Right ventricle myocardium inferior (tissue), 1 donor: ENCODE measurements around the gene ZBTB7C. TPM values are rescaled to one million over a fixed set of nuclear protein-coding genes. Genes with fewer than 3 reads are reported as not detected.

ENCODE experiments used
- ATAC-seq: fragments of 200-7000 bp; cut with Tn5 transposase; one replicate; pipeline ENCODE4 v1.9.1; 2020; ENCODE audit warnings: mild to moderate bottlenecking, moderate library complexity
- DNase-seq: peaks from one replicate; pipeline ENCODE4 v3.0.0; 2021; ENCODE audit errors: missing footprints
- intact Hi-C: fragments of 100-400 bp; cut with DNase I; formaldehyde crosslinking; loops from one replicate; pipeline ENCODE4 v1.11.0; 2022
- total RNA-seq: library from RNA; stranded (reverse); fragmentation: NEBNext Ultra II Directional; extraction: Animal tissue kit (Norgen Biotek cat#: 25700); gene quantifications from one replicate; pipeline ENCODE4 v1.2.1, GENCODE V29; 2021
- donor health status: DM: no; HTN: yes; CAD: no; lungs with severe emphysema.

ZBTB7C gene
- total RNA-seq, 1 donor from 2014 or later, result 3.2 TPM

DNA sequence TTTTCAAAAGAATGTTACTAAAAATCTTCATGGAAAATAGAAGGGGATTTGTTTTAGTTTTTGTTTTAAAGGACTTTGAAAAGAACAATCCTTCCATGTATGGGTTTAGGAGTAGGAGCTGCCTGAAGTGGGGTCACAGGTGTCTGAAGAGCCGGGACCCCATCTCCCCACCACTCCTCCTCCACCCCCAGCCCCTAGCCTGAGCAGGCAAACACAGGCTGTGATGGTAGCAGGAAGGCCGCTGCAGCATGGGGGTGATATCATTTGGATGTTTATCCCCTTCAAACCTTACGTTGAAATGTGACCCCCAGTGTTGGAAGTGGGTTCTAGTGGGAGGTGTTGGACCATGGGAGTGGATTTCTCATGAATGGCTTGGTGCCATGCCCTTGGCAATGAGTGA, 93.0 kb downstream of the ZBTB7C start:
- ATAC-seq, result no peak
- DNase-seq, result no peak
- intact Hi-C loops, result no loop called here

DNA sequence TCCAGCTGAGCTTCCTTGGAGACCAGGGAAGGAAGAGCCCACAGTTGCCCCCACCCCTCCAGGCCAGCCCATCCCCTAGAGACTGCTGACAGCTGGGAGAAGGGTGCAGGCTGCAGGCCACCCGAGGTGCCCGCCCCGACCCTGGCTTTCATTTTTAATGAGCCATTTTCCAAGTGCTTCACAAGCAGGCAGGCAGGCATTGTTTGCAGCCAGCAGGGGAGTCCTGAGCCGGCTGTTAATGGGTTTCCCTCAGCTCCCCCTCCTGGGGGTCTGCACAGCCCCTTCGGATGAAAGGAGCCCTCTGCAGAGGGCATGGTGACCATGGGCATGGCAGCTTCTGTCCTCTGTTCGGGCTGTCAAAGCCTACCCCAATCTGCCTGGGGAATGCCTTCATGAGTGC, 94.5 kb downstream of the ZBTB7C start:
- ATAC-seq (no peak), DNase-seq (no peak)
- intact Hi-C loops, result no loop called here

DNA sequence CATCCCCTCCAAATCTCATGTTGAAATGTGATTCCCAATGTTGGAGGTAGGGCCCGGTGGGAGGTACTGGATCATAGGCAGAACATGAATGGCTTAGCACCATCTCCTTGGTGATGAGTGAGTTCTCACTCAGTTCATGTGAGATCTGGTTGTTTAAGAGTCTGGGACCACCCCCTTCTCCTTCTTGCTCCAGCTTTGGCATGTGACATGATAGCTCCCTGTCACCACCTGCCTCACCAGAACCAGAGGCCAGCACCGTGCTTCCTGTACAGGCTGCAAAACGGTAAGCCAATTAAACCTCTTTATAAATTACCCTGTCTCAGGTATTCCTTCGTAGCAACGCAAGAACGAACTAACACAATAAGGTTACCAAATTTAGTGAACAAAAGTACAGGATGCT, 95.4 kb downstream of the ZBTB7C start:
- ATAC-seq (no peak), DNase-seq (no peak)
- intact Hi-C loops, result no loop called here

DNA sequence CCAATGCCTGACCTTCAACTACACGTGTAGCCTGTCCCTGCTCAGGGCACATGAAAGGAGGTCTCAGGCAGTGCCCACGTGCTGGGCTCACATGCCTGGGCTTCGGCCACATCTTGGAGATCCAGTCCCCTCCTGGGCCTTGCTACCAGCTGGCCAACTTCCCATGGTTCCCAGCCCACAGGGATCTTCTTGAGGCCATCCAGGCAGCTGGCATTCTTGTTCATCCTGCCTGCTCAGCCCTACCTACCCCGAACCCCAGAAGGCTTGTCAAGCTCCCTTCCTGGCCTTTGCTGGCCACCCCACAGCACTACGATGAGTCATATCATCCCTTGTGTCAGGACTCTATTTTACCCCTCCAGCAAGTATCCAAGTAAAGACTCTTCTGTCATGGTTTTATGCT, 97.1 kb downstream of the ZBTB7C start:
- ATAC-seq (no peak), DNase-seq (no peak)
- intact Hi-C loops, result no loop called here

DNA sequence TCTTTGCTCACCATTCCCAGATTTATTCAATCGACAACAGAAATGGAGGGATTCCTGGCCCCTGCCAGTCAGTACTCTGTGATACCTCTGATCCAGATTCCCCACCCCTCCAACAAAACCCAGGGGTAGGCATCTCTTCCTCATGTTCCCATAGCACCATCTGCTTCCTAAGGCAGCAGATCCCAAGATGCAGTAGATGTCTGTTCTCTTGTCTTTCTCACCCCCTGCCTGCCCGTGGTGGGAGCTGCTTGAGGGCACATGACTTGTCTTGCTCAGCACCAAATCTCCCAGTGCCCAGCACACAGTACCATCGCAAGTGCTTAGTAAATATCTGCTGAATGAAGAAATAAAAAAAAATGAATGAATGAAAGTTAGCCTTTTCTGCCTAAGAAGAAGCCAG, 98.2 kb downstream of the ZBTB7C start:
- no peak for ATAC-seq
- intact Hi-C loops, result no loop called here
- DNase-seq, result no peak

DNA sequence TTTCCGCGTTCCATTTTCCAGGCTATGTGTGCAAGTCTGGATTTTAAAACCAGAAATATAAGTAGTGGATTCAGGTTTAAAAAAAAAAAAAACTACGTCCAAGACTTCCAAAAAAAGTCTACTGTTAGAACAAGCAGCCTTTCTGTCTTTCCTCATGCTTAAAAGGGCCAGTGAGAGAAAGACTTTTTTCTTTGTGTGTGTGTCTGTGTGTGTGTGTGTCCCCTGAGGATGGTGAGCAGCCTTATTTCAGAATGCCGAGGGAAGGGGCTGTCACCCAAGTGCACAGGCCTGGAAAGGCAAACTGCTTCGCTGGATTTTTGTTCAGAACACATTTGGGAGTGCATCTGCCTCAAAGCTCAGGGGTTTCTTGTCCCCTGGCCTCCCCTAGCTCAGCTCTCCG, 98.8 kb downstream of the ZBTB7C start:
- DNase-seq (no peak), ATAC-seq (no peak)
- intact Hi-C loops, result no loop called here

DNA sequence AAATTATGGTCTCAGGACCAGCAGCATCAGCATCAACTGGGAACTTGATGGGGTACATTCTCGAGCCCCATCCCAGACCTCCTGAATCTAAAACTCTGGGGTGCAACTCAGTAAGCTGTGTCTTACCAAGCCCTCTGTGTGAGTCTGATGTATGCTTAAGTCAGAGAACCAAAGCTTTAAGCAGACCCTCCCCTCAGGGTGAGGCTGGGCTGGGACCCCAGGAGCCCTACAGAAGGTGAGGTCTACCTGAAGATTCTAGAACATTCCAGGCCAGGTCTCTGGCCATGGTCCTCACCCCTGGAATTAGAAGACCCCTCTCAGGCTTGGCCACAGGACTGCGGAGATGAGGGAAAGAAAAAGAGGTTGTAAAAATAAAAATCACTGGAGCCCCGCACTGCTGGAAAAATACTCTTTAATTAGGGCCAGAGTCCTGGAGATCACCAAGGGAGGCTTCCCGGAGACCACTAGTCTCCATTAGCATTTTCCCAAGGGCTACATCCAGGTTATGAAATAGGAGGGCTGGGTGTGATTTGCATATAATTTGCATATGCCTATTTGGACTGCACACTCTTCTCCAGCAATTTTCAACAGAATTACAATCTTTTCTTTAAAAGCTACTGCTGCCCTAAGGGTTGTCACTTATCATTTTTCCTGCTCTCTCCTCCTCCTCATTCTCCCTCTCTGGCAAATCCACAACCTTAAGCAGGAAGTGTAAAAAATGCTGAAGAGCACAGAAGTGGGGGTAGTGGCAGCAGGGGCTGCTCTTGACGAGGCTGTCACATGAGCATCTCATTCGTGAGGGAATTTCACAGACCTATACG, 100.2 kb downstream of the ZBTB7C start:
- intact Hi-C loops, result no loop called here
- no peak for DNase-seq
- no peak for ATAC-seq

DNA sequence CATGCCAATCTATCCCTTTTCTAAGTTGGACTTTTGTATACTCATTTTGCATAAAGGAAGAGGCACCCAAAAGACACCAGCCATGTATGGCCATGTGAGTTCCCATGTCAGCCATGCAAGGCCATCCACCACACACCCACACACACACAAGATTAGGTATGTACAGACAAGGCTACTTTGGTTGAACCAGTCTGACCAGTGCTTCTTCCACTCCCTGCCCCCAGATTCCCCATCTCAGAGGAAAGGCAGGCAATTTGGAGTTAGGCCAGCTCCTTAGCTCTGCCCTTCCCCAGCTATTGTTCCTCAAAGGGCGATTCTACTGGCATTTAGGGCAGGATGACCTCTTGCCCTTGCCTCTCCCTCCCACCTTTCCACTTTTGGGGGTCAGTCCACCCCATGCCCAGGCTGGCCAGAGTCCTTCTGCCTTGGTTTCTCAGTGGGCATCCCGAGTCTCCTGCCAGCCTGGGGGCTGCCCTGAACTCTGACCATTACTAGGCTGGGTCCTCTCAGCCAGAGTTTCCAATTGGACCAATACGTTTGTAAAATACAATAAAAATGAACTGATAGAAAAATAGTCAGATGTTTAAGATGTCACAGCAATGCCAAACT, 101.1 kb downstream of the ZBTB7C start:
- DNase-seq, result no peak
- ATAC-seq, result no peak
- intact Hi-C loops, result no loop called here

DNA sequence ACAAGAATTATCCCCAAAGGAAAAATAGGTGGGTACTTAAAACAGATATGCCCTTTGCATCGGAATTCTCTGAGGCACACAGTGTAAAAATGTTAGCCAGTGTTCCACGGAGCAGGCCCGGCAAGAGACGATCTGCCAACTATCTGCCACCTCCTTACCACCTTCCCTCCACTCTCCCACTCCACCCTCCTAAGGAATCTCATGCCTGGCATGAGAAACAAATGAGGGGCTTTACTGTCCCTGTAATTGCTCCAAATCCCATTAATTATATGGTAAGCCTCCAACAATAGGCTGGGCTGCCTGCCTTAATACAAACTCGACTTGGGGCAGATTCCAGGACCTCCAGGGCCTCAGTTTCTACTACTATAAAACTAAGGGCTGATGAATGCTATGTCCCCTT, 102.3 kb downstream of the ZBTB7C start:
- no peak for ATAC-seq
- no peak for DNase-seq
- intact Hi-C loops, result no loop called here

DNA sequence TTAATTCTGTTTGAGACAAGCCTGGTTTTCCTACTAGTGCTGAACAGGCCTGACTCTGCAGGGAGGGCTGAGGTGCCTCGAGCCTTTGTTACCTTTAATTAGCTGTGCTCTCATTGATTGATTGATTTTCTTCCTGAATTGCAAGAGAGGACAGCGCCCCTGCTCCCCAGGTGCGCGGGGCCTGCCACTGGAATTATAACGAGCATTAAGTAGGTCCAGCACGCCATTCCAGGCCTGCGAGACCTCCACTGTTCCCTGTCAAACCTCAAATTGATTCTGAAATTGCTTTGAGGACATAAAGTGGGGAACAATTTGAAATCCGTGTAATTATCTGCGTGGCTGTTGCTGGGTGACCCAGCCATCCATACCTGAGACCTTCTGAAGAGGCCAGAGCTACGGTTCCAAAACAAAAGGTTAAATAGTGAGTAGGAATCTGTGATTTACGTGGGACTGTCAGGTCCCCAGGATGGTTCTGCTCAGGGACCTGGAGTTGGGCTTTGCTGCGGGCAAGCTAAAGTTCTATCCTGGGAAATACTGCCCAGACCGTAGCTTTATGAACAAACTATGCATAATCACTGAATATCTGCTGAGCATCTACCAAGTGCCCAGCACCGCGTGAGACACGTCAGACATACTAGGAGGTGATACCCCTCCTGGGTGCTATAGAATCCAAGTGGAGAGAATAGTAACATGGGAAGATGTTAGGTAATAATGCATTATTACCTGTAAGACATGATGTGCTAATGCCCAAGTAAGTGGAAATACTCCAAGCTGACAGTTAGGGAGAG, 104.1 kb downstream of the ZBTB7C start:
- DNase-seq (no peak), ATAC-seq (no peak)
- intact Hi-C loops, result no loop called here

DNA sequence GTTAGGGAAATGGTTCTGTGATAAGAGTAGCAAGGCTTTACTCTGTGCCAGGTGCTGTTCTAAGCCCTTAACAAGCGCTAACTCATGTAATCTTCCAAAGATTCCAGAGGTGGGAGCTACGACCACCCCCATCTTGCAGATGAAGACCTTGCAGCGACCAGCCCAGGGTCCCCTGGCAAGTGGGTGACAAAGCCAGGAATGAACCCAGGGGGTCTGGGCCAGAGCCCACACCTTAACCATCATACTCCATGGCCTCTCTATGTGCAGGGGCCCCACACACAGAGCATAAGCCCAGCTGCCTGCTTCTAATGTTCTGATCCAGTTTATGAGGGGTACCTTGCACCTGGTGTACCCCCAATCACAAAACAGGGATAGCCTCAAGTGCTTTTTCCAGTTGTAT, 105.3 kb downstream of the ZBTB7C start:
- no peak for DNase-seq
- intact Hi-C loops, result no loop called here
- no peak for ATAC-seq

DNA sequence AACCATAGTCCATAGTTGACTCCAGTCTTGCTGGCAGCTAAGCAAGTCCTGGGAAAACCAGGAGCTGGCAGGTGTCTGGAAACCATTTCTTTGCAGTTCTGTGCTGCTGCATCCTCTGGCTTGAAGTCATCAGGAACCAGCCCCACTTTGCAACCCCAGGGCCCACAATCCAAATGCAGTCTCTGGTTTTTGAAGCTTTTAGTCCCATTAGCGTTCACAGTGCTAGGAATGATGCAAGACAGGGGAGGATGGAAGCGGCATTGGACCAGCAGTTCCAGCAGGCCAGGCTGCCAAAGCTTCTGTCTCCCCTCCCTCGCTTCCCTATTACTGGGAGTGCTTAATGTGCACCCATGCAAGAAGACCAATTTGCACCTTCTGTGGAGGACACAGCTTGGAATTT, 106.4 kb downstream of the ZBTB7C start:
- intact Hi-C loops, result no loop called here
- DNase-seq (no peak), ATAC-seq (no peak)

DNA sequence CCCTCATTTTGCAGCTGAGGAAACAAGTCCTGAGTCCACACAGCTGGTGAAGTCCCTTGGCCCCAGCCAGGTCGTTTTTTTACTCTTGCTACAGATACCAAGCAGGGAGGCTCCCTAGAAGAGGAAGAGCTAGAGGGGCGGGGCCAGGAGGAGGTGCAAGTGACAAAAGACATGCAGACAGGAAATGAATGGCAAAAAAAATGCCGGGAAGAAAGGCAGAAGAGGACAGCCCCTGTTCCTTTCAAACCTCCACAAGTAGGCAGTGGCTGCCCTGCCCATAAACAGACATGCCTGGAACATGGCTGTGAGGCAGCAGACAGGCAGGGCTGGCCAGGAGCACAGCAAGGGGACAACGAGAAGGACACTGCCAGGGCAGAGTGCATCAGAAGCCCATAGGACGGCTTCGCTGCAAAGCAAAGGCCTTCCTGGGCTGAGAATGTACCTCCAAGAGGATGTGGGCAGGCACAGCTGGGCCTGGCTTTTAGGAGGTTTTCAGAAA, 108.7 kb downstream of the ZBTB7C start:
- ATAC-seq, result peak; percentile 32
- no peak for DNase-seq
- intact Hi-C loops, result no loop called here

DNA sequence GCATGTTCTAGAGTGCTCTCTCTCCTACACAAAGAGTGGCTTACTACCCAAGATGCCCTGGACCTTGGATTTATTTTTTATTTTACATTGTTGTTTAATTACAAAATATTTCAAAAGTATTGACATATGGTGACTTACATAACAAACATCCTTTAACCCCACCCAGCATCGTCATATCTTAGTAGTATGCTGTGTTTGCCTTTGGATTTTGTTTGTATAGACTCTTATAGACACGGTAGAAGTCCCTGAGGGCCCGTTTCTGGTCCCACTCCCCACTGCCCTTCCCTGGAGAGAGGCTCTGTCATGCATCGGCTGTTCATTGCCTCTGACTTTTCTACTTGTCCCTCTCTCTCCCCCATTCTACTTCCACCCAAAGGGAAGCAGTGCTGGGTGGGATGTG, 112.0 kb downstream of the ZBTB7C start:
- intact Hi-C loops, result no loop called here
- DNase-seq (no peak), ATAC-seq (no peak)

DNA sequence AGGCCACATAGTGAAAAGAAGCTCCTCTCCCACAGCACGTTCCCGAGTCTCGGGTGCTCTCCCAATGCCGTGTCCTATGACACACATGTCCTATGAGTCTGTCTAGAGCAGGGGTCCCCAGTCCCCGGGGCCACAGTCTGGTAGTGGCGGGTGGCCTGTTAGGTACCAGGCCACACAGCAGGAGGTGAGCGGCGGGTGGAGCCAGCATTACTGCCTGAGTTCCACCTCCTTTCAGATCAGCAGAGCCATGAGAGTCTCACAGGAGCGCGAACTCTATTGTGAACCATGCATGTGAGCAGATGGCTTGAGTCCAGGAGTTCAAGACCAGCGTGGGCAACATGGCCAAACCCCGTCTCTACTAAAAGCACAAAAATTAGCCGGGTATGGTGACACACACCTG, 112.6 kb downstream of the ZBTB7C start:
- intact Hi-C loops, result no loop called here
- DNase-seq (no peak), ATAC-seq (no peak)

DNA sequence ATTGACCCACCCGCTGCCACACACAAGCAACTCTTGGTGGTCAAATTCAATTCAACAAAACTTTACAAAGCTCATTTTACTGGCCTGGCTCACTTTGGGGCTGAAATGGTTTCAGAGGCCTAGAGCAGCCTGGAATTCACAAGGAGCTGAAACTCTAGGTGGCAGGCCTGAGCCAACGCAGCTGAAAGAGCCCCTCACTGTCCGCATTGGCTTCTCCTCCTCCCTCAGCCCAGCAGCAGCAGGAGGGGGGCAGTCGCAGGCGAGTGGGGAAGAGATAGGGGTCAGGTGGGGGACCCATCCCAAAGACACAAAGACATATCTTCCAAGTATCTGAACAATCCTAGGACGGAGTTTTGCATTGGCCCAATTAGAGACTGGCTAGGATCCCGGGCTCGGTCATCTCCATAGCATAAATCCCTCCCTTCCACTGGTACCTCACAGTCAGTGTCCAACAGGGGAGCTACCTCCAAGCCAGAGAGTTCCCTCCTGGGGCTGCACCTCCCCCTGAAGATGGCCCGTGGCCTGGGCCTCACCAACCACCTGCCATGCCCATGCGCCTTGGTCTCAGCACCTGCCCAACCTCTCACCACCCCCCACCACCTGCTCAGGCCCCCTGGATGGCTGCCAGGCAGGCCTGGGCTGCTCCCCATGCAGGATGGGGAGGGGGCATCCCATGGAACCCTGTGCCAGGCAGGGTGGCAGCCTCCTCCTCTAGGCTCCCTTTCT, 113.4 kb downstream of the ZBTB7C start:
- intact Hi-C loops, result no loop called here
- ATAC-seq, result no peak
- no peak for DNase-seq

DNA sequence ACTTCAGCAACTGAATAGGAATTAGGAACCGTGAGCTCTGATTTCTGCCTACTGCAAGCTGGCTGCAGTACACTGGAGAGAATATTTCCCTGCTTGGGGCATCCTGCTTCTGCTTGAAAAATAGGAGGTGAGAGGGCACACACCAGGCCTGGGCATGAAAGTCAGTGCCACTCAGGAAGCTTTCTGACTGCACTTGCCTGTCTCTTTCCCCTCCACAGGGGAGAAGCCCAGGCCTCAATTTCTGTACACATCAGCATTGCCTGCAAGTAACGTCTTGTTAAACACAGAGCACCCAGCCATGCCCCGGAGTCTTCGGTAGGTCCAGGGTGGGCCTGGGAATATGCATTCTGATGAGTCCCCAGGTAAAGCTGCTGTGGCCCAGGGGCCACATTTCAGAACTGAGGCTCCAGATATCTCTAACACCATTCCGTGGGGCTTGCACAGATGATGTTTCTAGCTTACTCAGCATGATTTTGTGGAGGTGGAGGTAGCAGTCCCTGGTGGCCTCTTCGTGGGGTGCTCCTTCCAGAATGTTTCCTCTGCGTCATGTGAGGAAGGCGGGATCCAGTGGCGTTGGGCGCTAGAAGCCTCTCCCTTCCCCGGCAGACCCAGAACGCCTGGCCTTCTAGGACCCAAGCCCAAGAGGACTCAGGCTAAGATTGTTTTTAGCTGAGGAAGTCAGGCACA, 114.1 kb downstream of the ZBTB7C start:
- intact Hi-C loops, result no loop called here
- DNase-seq, result no peak
- ATAC-seq, result no peak

DNA sequence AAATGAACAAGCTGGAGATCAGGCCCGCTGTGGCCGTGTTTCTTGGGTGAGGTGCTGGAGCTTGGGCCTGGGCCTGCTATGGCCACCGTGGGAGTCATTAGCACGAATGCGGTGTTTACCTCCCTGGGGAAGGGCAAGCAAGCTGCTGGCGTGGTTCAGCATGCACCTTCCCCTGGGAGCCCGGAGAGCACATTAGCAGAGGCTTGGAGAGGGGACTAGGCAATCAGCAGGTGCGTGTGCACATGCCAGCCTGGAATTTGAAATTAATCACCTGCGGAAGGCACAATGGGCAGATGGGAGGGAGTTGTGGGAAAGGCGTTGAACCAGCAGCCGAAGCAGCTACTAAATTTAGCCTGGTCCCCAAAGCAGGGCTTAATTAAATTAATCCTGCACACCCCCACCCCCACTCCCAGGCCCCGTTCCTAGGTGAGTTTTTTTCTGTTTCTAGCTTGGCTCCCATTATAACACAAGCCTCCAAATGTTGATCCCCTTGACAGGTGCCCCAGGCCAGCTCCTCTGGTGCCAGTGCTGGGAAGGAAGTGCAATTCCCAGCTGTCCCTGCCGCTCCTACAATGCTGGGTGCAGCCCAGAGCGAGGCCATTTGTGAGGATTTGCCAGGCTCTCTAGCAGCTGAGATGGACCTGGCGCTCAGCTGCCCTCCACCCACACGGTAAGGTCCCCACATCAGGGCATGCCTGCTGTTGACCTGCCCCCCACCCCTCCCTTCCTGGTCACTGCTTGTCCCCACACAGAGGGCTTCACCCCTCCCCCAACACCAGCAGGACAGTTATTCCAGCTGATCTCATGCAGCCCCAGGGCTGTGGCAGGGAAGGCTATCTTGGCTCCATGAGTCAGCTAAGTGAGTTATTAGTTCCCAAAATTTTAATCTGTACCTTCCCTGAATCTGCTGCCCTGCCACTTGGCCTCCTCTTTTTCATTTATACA, 115.0 kb downstream of the ZBTB7C start:
- ATAC-seq (no peak), DNase-seq (no peak)
- intact Hi-C loops, result no loop called here
